ENCODE results near the gene DPP8. TPM values are rescaled to one million over a fixed set of nuclear protein-coding genes. Genes with fewer than 3 reads are reported as not detected.

DPP8 gene
- total RNA-seq, 1 donor from 2014 or later = 28.4 TPM

DNA sequence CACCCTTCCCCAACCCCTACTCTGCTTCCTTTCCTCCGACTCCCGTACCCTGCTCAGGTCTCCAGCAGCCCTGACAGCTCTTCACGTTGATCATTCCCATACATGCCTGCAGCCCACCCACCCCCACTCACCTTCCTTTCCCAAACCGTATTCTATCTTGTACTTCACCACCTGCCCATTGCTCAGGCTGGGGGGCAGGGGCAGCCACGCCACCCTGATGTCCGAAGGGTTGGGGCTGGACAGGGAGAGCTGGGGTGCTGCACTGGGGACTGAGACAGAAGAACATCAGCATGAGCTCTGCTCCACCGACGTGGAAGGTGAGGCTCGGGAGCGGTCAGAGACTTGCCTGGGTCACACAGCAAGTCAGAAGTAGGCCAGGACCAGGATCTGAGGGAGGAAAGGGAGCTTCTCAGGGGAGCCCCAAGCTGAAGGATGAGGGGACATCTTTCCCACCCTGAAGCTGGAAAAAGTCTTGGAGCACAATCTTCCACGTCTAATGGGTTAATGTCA is 123.2 kb downstream of the DPP8 start:
- Histone ChIP-seq H3K27me3 (ENCODE audit: control insufficient read depth, insufficient read depth, low read length) (peaks cover 24% of the 10 kb centered on the region), H3K4me3 (ENCODE audit: low read depth, low read length) (no peak overlapping the region), H3K36me3 (ENCODE audit: control insufficient read depth, insufficient read depth, low read length) (no peaks in the 10 kb centered on the region)
- no peak for FAIRE-seq
- TF ChIP-seq, protein P1, sequence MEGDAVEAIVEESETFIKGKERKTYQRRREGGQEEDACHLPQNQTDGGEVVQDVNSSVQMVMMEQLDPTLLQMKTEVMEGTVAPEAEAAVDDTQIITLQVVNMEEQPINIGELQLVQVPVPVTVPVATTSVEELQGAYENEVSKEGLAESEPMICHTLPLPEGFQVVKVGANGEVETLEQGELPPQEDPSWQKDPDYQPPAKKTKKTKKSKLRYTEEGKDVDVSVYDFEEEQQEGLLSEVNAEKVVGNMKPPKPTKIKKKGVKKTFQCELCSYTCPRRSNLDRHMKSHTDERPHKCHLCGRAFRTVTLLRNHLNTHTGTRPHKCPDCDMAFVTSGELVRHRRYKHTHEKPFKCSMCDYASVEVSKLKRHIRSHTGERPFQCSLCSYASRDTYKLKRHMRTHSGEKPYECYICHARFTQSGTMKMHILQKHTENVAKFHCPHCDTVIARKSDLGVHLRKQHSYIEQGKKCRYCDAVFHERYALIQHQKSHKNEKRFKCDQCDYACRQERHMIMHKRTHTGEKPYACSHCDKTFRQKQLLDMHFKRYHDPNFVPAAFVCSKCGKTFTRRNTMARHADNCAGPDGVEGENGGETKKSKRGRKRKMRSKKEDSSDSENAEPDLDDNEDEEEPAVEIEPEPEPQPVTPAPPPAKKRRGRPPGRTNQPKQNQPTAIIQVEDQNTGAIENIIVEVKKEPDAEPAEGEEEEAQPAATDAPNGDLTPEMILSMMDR (IDR thresholded peaks at IDR 0.05; ENCODE audit: insufficient read depth, low read length, severe bottlenecking) = no peak
- DNase-seq (ENCODE audit: low read depth) = no peak

DNA sequence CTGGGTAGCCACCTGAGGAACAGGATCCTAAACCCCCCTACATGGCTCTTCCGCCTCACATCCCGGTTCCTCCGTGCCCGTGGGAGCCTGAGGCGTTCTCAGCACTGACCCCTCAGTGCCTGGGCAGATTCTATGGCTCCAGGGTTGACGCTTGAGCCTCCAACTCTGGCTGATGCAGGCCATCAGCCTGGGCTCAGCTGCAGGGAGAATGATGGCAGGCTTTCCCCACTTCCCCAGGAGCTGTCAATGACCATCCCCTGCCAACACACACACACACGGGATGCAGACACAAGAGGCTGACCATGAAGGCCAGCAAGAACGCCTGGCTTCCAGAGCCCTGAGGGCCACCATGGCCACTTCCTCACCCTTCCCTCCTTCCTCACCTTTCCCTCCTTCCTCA is 123.9 kb downstream of the DPP8 start:
- FAIRE-seq = no peak
- peaks cover 24% of the 10 kb centered on the region for H3K27me3 ChIP-seq (ENCODE audit: control insufficient read depth, insufficient read depth, low read length)
- DNase-seq (ENCODE audit: low read depth) = no peak
- TF ChIP-seq, protein P1 (IDR thresholded peaks at IDR 0.05; ENCODE audit: insufficient read depth, low read length, severe bottlenecking) = no peak
- no peak overlapping the region for H3K4me3 ChIP-seq (ENCODE audit: low read depth, low read length)
- H3K36me3 ChIP-seq (ENCODE audit: control insufficient read depth, insufficient read depth, low read length) = no peaks in the 10 kb centered on the region

DNA sequence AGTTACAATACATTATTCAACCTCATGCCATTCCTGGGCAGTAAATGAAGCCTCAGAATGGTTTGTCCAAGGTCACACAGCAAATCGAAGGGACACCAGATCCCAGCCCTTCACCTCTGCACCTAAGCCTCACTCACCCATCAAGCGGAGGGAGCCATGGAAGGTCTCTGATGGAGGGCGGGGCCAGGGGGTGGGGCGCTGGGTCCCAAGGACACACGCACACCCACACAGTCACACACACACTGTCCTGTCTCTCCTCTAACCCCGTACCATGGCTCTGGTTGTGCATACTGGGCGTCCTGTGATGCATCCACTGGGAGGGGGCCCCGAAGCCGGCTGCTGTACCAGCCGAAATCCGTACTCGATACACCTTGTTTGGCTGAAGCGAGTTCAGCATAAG is 124.4 kb downstream of the DPP8 start:
- FAIRE-seq = no peak
- no peaks in the 10 kb centered on the region for H3K36me3 ChIP-seq (ENCODE audit: control insufficient read depth, insufficient read depth, low read length)
- DNase-seq (ENCODE audit: low read depth) = no peak
- peaks cover 24% of the 10 kb centered on the region for H3K27me3 ChIP-seq (ENCODE audit: control insufficient read depth, insufficient read depth, low read length)
- TF ChIP-seq, protein P1 (IDR thresholded peaks at IDR 0.05; ENCODE audit: insufficient read depth, low read length, severe bottlenecking) = no peak
- H3K4me3 ChIP-seq (ENCODE audit: low read depth, low read length) = no peak overlapping the region

Other genes starting within 250 kb of the DPP8 start
- gene PARP16, start 230.8 kb downstream of the DPP8 start, total RNA-seq = 1.5 and 2.1 TPM in 2 replicates
- gene RNU5A-1, start 221.6 kb downstream of the DPP8 start, total RNA-seq = not detected in 2 replicates
- not detected in 2 replicates for gene RNU5B-1, start 213.0 kb downstream of the DPP8 start, total RNA-seq
- not detected in 2 replicates for gene IGDCC3, start 139.7 kb downstream of the DPP8 start, total RNA-seq
- under 0.01 TPM in 2 replicates for gene IGDCC4, start 94.7 kb downstream of the DPP8 start, total RNA-seq
- 29.2 and 60.8 TPM in 2 replicates for gene HACD3, start 12.8 kb upstream of the DPP8 start, total RNA-seq
- gene INTS14, start 93.4 kb upstream of the DPP8 start, total RNA-seq = 26.5 and 28.7 TPM in 2 replicates
- gene SLC24A1, start 104.2 kb upstream of the DPP8 start, total RNA-seq = 1.6 and 2.2 TPM in 2 replicates